DMS79 (cell line): ENCODE measurements around the gene PPP4R4.
"Not testable (repeated sequence)": the region's sequence is repeated elsewhere in the genome, so short reads cannot be mapped to it uniquely, and the experiment has no call there.

Experiments
- DNase-seq: peaks from one replicate; lab custom pipeline; 2025; lab: John Stamatoyannopoulos, UW

Gene PPP4R4

DNA sequence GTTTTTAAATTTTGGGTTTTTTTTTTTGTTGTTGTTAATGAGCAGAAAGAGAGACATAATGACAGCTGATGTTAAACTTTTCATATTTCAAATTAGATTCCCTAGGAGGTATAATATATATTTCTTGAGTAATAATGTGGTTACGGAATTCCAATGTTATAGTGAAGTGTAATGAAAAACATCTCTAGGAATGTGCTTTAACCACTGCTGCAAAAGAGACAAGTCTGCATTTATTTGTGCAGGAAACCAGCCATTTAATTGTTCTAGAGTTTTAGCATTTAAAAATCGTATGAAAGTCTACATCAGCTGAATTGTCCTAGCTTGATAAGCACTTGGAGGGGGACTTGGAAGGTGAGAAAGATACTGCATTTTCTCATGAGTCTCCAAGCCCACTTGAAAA lies 104.6 kb downstream of the PPP4R4 start:
- DNase-seq, result no peak

DNA sequence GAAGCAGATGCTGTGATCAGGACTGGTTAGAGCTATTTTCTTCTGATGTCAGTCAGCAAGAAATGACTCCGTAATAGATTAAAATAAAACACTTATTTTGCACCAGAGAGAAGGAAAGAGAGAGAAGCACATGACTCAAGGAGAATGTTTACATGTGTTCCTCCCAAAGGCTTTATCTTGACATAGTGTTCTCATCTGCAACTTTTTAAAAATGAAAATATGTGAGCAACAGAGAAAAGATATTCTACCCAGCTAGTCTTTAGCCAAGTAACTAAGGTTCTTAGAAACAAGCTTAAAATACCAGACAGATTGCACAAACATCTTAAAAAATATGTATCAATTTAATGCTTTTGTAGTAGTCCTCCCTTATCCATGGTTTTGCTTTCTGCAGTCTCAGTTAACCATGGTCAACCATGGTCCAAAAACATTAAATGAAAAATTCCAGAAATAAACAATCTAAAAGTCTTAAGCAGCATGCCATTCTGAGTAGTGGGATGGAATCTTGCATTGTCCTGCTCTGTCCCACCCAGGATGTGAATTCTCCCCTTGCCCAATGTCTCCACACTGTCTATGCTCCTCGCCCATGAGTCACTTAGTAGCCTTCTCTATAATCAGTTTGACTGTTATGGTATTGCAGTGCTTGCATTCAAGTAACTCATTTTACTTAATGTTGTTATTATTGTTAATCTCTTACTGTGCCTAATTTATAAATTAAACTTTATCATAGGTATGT lies 109.0 kb downstream of the PPP4R4 start:
- DNase-seq, result no peak

DNA sequence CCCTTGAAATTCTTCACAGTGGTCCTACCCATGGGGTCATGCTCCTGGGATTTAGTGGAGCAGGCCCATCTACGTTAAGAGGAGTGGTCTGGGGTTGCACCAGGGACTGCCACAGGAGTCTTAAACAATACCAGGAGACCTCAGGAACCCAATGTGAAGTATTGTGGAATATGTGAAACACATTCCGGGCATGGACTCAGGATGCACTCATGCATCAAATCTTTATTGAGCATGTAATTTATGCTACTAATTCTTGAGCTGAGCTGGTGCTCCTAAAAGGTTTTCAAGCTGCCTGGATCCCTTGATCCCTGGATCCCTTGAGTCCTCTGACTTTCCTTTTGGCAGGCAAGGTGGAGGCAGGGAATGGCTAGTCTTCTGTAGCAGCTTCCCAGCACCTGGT lies 110.1 kb downstream of the PPP4R4 start:
- no peak for DNase-seq

DNA sequence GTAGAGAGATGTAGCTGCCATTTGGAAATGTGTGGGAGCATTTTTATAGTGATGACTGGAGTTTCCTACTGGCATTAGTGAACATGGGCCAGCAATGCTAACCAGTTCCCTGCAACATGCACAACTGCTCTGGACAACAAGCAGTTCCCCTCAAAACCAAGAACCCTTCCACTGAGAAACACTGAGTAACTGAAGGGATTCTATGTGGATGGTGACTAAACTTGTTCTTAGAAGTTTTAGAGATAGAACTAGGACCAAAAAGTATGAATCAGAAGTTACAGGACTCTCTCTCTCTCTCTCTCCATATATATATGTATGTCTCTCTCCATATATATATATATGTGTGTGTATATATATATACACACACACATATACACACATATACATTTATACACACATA lies 111.0 kb downstream of the PPP4R4 start:
- DNase-seq, result no peak

DNA sequence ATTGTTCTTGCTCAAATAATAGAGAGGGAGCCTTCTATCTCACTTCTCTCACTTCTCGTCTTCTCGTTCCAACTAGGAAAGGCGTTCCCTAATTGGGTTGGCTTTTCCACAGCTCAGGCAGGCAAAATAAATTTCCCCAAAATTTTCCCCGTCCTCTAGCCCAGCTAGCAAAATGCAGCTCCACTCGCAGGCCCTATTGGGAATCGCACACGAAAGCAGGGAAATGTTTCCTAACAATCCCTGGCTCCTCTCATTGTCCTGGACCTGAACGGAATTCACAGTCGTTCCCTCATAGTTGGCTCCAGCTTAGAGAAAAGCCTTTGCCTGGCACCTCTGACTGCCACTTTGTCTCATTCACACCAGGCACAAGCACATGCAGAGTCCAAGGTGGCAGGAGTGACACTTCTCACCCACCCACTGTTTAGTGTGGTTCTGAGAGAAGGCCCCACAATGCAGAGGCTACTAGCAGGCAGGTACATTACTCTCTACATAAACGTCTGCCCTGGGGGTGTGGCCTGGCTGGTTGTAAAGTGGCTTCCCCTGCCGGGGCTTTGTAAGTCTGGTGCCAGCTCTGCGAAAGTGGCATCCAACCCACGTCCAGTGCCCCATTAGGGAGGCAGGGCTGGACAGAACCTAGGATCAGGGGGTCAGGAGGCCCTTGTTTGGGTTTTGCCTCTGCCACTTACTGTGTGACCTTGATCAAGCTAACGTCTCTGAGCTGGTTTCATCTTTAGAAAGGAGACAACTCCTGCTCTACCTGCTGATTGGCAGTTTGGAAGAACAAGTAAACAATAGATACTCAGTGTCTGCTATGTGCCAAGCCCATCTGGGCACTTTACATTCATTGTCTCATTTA lies 114.7 kb downstream of the PPP4R4 start:
- no peak for DNase-seq

DNA sequence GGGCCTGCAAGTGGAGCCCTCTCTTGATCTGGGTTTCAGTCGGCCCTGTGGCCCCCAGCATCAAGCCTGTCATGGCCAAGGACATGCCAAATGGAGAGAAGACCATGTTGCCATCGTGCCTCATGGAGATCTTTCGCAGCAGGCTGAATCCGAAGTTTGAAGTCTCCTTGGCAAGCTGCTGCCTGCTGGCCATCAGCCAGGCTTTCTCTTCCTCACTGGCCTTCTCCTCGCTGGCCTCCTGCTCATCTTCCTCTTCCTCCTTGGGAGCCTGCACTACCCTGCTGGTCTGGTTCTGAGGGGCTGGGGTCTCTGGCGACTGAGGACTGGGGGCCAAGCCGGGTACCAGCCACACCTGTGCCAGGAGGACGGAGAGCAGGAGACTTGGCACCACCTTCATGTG lies 116.1 kb downstream of the PPP4R4 start:
- DNase-seq, result no peak

DNA sequence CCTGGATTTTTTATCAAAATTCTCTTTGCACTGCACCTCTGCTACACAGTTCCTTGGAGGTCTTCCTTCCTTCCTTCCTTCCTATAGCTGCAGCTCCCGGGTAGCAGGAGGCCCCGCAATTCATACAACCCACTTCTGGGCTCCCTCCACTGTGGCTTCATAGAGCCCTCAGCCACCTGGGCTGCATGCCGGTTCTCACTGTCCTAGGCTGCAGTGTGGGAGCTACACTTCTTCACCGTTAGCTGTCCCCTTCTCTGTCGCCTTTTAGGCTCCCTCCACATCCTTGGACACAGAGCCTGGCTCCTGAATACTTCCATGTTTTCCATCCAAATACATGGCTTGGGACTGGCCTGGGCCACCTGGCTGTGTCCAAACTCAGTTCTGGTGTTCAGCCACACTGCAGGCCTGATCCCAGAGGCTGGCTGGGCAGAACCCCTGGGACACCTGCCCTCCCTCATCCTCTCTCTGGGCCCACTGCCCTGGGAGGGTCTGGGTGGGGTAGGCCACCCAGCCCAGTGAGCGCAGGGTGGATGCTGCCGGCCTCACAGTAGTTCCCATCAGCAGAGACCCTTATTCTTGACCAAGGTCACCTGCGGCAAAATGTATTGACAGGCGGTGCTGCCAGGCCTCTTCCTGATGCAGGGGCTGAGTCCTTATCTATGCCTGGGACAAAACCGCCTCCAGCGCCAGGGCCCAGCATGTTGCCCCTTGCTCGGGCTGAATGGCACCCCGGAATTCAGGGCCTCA lies 117.2 kb downstream of the PPP4R4 start:
- no peak for DNase-seq

DNA sequence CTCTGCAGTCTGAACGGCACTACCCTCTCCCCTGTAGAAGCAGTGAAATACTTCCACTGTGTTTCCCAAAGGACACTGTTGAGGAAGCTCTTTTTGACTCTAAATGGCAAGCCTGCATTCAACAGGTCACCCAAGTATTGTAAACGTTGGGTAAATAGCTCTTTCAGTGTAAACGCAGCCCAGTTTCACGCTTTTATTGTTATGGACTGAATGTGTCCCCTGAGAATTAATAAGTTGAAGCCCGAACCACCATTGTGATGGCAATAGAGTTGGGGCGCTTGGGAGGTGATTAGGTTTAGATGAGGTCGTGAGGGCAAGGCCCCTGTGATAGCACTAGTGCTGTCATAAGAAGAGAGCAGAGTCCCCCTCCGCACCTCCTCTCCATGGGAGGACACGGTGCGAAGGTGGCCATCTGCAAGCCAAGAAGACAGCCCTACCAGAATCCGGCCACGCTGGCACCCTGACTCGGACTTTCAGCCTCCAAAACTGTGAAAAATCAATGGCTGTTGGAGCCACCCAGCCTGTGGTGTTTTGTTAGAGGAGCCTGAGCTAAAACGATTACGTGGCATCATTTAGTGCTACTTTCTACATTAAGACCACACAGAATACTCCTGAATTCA lies 117.9 kb downstream of the PPP4R4 start:
- DNase-seq, result no peak

DNA sequence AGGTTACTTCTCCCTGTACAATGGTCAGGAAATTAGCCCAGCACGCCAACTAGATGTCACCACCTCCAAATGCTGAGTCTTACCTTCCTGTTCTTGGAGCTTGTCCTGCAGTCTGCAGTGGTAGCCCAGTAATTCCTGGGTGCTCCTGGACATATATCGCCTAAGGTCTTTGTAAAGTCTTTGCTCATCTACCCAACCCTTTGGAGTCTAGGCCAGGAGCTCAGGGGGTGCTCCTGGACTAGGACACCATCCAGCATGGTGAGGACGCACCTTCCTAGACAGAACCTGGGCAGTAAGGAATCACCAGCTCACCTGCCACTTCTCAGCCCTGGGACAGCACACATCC lies 118.4 kb downstream of the PPP4R4 start:
- DNase-seq, result no peak

DNA sequence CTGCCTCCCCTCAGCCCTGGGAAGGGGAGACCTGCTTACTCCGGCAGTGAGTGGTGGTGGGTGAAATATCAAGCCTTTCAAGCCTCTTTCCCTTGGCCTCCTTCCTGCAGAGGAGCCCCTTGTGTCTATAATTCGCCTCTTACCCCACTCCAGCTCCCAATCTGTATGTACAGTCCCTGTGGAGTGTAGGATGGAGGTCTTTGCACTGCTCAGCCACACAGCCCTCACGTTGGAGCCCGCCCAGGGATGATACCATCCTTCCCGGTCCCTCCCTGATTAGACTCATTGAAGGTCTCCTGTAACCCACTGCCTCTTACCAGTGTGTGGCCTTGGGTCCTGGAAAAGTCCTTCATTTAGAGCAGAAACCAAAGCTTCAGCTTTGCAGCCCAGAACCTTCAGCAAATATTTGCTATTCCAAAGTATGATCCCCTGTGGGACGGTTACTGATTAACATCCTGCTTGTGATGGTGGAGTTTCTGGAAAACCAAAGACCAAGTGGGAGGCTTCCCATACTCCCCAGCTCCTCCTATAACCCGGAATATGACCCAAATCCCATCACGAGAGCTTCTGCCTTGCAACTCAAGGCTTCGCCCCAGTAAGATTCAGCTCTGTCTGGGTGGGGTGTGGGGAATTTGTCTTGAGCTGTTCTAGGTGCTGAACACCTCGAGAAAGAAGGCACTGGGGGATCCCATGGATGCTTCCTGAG lies 118.9 kb downstream of the PPP4R4 start, which contains the start of gene SERPINA10:
Gene SERPINA10 (minus strand): TSS at position 397 of the 706 bp plus-strand sequence. CDS start 2,675 bp downstream, outside the sequence.
- no peak for DNase-seq

DNA sequence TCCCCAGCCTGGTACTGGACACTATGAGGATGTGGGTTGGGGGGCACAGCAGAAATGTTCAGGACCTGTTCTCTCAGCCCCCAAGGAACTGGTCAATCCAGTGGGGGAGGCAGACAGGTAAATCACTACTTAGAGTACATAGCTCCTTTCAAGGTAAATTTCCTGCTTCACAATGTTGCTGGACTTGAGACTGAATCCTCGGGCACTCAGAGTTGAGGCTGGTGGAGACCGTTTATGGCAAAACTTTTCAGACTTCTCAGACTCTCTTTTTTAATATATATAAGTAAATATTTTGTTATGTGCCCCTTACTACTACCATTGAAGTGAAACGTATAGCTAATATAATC lies 119.4 kb downstream of the PPP4R4 start:
- DNase-seq, result no peak

DNA sequence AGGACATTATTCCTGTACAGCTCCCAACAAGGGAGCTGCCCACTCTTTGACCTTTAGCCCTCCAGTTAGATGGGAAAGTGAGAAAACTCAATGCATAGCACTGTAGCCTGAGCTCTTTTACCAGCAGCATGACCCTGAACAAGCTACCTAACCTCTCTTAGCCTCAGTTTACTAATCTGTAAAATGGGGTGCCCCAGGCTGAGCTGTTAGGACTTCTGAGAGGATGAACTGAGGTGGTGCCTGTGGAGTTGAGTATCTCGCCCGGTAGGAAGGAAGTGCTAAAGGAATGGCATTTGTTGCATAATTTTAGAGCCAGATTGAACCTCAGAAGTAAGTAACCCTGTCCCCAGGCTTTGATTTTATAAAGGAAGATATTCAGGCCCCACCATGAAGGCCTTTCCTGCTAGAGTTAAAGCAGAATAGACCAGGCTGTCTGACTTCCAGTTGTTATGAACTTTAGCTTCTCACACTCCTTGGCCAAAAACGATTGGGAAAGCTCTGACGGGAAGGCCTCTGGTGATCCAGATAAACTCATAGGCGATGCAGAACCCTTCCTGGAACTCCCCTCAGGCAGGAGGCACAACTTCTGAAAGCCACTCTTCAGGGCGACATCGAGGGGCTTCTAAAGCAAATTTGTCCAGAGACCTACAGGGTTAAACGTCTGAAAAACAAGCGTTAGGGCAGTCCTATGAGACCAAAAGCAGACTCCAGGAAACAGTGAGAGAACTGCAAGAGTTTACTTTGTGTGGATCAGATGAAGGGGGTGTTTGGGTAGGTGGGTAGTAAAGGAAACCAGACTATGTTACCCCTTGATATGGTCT lies 121.4 kb downstream of the PPP4R4 start:
- no peak for DNase-seq

DNA sequence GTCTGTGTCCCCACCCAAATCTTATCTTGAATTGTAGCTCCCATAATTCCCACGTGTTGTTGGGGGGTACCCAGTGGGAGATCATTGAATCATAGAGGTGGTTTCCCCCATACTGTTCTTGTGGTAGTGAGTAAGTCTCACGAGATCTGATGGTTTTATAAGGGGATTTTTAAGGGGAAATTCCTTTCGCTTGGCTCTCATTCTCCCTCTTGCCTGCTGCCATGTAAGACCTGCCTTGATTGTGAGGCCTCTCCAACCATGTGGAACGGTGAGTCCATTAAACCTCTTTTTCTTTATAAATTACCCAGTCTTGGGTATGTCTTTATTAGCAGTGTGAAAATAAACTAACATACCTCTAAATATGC lies 122.0 kb downstream of the PPP4R4 start:
- not testable (repeated sequence) for DNase-seq

DNA sequence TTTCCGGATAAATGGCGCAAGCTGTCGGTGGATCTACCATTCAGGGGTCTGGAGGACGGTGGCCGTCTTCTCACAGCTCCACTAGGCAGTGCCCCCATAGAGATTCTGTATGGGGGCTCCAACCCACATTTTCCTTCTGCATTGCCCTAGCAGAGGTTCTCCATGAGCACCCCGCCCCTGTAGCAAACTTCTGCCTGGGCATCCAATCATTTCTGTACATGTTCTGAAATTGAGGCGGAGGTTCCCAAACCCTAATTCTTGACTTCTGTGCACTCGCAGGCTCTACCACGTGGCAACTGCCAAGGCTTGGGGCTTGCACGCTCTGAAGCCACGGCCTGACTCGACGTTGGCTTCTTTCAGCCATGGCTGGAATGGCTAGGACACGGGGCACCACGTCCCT lies 124.0 kb downstream of the PPP4R4 start:
- no peak for DNase-seq

DNA sequence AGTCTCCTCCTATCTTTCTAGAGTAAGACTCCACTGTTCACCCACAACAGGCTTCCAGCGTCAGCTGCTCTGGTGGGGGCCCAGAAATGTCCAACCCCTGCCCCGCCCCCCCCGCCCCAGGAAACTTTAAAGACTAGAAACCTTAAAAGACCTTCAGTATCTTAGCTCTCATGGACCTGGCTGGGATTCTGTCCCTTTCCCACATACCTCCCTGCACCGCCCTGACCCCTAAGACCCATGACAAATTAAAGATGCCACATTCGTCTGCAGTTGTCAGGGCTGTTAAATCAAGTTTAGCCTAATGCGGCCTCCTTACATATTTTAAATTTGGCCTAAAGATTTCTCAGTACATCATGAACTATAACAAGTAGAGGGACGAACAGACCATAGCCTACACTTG lies 129.0 kb downstream of the PPP4R4 start:
- DNase-seq, result no peak

DNA sequence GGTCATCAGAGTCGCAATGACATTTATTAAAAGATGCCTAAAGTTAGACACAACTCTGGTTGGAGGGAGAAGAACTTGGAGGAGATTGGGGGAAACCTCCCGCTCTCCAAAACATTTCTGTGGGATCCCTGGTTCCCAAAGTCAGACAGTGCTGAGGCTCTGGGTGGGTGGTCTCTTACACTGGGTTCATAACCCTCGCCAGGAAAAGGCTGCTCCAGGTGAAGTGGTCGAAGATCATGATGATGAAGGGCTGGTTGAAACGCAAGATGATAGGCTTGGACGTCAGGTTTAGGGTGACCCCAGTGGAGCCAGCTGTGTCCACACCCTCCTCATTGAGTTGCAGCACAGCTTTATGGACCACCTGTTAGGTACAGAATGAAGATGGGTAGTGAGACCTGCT lies 130.1 kb downstream of the PPP4R4 start:
- no peak for DNase-seq

DNA sequence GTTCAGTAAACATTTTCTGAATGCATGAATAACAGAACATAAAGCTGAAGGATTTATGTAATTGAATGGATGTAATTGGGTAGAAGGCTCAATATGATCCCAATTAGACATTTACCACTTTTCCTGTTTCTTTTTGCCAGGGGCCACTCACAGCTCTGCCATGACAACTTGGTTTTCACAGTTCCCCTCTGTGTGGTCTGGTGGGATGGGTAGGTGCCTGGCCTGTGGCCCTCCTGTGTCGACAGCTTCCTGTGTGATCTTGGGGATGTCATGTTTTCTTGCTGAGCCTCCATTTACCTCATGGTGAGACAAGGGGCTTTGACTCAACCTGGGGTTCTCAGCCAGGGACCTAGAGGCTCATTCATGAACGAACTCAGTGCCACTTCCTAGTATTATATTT lies 131.5 kb downstream of the PPP4R4 start:
- DNase-seq, result no peak

DNA sequence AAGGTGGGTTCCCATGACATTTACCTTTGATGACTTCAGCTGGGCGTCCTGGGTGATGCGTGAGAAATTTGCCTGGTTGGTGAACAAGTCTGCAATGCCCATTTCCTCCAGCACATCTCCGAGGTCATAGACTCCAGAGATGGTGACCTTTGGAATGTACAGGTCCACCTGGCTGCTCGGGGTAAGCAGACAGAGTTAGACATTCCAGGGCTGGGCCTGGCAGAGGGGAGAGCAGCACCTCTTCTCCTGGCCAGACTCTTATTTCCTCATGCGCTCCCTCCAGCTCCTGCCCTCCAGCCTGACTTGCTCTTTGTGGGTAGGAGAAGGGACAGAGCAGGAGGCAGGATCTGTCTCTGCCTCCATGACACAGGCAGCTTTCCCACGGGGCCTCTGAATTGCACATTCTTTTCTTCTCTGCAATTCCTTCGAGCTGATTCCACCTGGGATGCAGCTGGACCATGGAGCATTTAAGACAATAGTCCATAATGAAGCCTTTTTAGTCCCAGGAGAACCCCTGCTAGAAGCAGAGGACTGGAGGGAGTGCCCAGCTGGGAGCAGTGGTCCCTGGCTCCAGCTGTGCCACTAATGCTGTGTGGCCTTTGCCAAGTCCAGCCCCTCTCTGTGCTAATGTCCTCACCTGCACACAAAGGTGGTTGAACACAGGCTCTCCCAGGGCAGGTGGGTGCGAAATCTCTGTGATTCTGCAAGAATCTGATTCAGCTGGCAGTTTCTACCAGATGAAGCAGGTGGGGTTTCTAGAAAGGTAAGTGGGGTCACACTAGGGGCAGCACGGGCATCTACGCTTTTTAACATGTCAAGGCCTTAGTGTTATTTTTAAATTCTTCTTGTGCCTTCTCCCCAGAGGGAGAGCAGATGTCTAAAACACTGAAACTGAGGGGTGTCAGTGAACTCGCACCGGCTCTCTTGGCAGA lies 132.2 kb downstream of the PPP4R4 start:
- no peak for DNase-seq

DNA sequence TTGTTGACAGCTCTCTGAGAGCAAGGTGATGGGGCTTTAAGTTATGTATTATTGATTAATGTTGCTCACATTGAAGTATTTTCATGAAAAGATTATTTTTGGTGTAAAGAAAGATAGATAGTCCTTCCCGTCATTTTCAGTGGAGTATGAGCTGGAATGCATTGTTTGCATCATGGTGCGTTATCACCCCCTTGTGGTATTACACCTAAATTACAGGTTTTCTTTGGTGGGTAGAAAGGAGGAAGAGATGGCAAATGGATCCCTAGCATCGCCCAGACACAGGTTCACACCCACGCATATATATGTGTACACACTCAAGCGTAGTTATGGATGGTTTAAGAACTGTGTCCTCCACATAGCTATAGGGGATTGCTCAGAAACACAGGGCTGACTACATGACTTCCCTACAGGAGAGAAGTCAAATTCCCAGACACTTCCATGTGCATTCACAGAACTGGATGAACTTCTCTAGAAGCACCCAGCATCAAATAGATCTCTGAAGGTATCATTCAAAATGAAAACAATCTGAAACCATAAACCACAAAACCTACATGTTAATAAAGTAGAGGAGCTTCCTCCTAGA lies 133.4 kb downstream of the PPP4R4 start:
- no peak for DNase-seq
